VCaP (cell line): Measurements from ENCODE around the gene LCT.

Source experiments
- H3K27ac ChIP-seq: fragments of 450-650 bp; 2 replicates; pipeline ENCODE4 v1.5.1; 2017
- TF ChIP-seq, protein P1 (sequence below): fragments of 450-650 bp; conservative IDR thresholded peaks from 2 replicates; pipeline ENCODE4 v1.5.1; 2017; ENCODE audit warnings: mild to moderate bottlenecking, moderate library complexity

Gene LCT

DNA sequence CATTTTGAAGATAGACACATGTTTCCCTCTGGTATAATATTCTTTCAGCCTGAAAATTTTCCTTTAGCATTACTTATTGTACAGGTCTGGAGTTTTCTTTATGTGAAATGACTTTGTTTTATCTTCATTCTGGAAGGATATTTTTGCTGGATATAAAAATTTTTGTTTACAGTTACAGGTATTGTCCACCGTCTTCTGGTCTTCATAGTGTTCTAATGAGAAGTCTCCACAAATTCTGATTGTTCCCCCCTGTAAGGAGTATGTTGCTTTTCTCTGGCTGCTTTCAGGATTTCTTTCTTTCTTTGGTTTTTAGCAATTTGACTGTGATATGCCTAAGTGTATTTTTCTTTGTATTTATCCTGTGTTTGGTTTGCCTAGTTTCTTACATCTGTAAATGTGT, 80.3 kb downstream of the LCT start:
- H3K27ac ChIP-seq: no peak overlapping the region
- TF ChIP-seq, protein P1, sequence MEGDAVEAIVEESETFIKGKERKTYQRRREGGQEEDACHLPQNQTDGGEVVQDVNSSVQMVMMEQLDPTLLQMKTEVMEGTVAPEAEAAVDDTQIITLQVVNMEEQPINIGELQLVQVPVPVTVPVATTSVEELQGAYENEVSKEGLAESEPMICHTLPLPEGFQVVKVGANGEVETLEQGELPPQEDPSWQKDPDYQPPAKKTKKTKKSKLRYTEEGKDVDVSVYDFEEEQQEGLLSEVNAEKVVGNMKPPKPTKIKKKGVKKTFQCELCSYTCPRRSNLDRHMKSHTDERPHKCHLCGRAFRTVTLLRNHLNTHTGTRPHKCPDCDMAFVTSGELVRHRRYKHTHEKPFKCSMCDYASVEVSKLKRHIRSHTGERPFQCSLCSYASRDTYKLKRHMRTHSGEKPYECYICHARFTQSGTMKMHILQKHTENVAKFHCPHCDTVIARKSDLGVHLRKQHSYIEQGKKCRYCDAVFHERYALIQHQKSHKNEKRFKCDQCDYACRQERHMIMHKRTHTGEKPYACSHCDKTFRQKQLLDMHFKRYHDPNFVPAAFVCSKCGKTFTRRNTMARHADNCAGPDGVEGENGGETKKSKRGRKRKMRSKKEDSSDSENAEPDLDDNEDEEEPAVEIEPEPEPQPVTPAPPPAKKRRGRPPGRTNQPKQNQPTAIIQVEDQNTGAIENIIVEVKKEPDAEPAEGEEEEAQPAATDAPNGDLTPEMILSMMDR: no peak

GRCh38 chr2:135755573-135755972, 81.4 kb downstream of the LCT start:
- TF ChIP-seq, protein P1: no peak

DNA sequence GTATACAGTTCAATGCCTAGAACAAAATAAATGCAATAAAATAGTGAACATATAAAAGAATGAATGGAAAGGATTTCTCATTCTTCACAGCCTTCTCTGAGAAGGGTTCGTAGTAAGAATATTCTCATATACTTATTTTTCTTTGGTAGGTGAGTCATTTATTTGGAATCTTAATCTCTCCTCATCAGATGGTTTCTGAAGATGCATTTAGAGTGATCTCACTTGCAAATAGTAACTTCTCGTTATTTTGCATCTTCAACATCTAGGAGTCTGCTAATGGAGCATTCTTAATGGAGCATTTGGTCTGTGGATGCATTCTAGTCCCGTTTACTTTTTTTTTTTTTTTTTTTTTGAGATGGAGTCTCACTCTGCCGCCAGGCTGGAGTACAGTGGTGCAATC, 91.4 kb downstream of the LCT start:
- no peak overlapping the region for H3K27ac ChIP-seq
- TF ChIP-seq, protein P1: no peak

More at GRCh38 chr2:135755573-135755972, 81.4 kb downstream of the LCT start:
- H3K27ac ChIP-seq: no peak overlapping the region

GRCh38 chr2:135744760-135745314, 92.1 kb downstream of the LCT start:
- TF ChIP-seq, protein P1: no peak

GRCh38 chr2:135743860-135744259, 93.1 kb downstream of the LCT start:
- TF ChIP-seq, protein P1: no peak
- H3K27ac ChIP-seq: peak overlapping the region; percentile 96; the same call in 1 of the 2 replicates

More at GRCh38 chr2:135744760-135745314, 92.1 kb downstream of the LCT start:
- no peak overlapping the region for H3K27ac ChIP-seq

DNA sequence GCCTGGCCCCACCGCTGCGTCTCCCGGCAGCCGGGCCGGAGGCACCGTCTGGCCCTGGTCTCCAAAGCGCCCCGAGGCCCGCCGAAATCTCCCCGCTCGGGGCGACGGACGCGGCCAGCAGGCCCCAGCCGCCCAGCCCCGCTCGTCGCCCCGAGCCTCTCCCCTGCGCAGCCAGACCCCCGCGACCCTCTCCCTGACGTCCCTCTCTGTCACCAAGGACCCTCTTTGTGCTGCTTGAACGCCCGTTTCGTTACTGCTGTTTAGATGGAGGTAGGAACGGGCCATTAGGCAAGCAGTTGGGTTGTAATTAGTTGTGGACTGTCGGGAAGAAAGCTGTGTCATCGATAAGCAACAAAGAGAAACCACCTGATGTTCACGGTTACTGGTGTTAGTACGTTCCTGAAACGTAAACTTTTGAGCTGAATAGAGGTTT, 94.6 kb downstream of the LCT start:
- TF ChIP-seq, protein P1: no peak
- peak overlapping the region; percentile 96 for H3K27ac ChIP-seq

- TF ChIP-seq, protein P1: peak; percentile 56
- peak within 1 kb of the TSS; percentile 96 for H3K27ac ChIP-seq
Observed at GRCh38 chr2:135741395-135742324, 95.3 kb downstream of the LCT start, which contains the start of gene UBXN4. TSS of gene UBXN4 (plus strand) at chr2:135741855. CDS start at chr2:135741930, 75 bp downstream.
